Adrenal gland (tissue), 5 donors: ENCODE measurements around the gene RBM33.

Experiments
- POLR2A ChIP-seq, 2 donors: fragments of 450-650 bp; IDR thresholded peaks; one replicate each; pipeline ENCODE4 v1.6.1; 2017; ENCODE audit warnings: antibody characterized with exemption in 2 of 2, mild to moderate bottlenecking in 2 of 2, moderate library complexity in 1 of 2
- TF ChIP-seq, protein P1 (sequence below), 6 experiments: fragments of 450-650 bp in 4 of 6; fragments of 200-600 bp in 2 of 6; sonication (generic) in 1 of 6; IDR thresholded peaks; 1 replicate in 5 of 6; 2 replicates in 1 of 6; pipeline versions ENCODE4 v1.5.1 to v1.8.0; 2016 to 2021; ENCODE audit warnings: antibody characterized with exemption in 6 of 6, mild to moderate bottlenecking in 2 of 6, moderate library complexity in 1 of 6
- donor health status: DM: no; HTN: no; CAD: no.

DNA sequence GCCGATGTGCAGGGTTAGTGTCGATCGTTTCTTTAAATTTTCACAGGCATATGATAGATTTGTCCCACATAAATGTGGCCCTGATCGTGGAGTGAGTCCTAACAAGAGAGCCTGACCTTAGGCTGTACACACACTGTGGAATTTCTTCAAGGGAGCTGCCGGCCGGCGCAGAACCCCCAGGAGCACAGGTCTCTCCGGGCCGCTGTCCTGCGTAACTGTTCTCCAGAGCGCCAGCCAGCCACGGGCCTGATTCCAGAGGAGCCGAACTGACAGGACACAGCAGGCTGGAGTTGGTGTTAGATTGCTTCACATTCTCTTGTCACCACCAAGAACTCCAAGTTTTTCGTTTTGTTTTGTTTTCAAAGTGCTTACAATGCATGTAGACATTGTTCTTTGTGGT lies 130.5 kb downstream of the RBM33 start:
- TF ChIP-seq, protein P1, sequence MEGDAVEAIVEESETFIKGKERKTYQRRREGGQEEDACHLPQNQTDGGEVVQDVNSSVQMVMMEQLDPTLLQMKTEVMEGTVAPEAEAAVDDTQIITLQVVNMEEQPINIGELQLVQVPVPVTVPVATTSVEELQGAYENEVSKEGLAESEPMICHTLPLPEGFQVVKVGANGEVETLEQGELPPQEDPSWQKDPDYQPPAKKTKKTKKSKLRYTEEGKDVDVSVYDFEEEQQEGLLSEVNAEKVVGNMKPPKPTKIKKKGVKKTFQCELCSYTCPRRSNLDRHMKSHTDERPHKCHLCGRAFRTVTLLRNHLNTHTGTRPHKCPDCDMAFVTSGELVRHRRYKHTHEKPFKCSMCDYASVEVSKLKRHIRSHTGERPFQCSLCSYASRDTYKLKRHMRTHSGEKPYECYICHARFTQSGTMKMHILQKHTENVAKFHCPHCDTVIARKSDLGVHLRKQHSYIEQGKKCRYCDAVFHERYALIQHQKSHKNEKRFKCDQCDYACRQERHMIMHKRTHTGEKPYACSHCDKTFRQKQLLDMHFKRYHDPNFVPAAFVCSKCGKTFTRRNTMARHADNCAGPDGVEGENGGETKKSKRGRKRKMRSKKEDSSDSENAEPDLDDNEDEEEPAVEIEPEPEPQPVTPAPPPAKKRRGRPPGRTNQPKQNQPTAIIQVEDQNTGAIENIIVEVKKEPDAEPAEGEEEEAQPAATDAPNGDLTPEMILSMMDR (IDR thresholded peaks at IDR 0.05): no peak
- no peak for TF ChIP-seq POLR2A (IDR thresholded peaks at IDR 0.05)
